ENCODE measurements around the gene HPGD.

DNA sequence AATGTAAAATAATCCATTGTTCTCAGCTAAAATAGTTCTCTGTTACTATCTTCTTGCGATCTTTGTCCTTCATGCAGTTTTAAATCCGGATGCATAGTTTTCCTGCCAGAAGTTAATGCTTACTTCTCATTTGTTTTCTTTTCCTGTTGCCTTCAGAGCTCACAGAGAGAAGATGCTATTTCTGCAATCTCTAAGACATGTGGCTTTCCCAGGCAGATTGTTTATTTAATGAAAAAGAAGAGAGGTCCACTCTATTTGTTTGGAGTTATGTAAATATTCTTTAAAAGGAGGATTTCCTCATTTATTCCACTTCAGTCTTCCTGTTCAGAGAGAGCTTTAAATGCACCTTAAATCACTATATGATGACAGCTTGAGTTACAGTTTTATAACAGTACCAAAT lies 39.3 kb upstream of the HPGD start:
- TF ChIP-seq, protein P1, sequence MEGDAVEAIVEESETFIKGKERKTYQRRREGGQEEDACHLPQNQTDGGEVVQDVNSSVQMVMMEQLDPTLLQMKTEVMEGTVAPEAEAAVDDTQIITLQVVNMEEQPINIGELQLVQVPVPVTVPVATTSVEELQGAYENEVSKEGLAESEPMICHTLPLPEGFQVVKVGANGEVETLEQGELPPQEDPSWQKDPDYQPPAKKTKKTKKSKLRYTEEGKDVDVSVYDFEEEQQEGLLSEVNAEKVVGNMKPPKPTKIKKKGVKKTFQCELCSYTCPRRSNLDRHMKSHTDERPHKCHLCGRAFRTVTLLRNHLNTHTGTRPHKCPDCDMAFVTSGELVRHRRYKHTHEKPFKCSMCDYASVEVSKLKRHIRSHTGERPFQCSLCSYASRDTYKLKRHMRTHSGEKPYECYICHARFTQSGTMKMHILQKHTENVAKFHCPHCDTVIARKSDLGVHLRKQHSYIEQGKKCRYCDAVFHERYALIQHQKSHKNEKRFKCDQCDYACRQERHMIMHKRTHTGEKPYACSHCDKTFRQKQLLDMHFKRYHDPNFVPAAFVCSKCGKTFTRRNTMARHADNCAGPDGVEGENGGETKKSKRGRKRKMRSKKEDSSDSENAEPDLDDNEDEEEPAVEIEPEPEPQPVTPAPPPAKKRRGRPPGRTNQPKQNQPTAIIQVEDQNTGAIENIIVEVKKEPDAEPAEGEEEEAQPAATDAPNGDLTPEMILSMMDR (IDR thresholded peaks at IDR 0.05) = no peak
- TF ChIP-seq POLR2A (IDR thresholded peaks at IDR 0.05) = no peak
